T-helper 1 cell treated with Interleukin-12 subunit alpha and Interleukin-12 subunit beta and Interleukin-4 antibody, amounts not matched to agents 30 μg/mL and 1 μg/mL, for 36 hours (primary cell): ENCODE results near the gene GLTP.
"Not testable (repeated sequence)": the region's sequence is repeated elsewhere in the genome, so short reads cannot be mapped to it uniquely, and the experiment has no call there.

Source experiments
- H3K27ac Mint-ChIP-seq: one replicate; pipeline ENCODE4 v1.8.0; 2021; ENCODE audit warnings: mild to moderate bottlenecking, mixed read lengths
- H3K27me3 Mint-ChIP-seq: one replicate; pipeline ENCODE4 v1.8.0; 2021; ENCODE audit warnings: low read depth, mixed read lengths
- H3K36me3 Mint-ChIP-seq: one replicate; pipeline ENCODE4 v1.8.0; 2021; ENCODE audit warnings: low read depth, mixed read lengths
- H3K4me1 Mint-ChIP-seq: one replicate; pipeline ENCODE4 v1.8.0; 2021; ENCODE audit warnings: low read depth, mixed read lengths
- H3K4me3 Mint-ChIP-seq: one replicate; pipeline ENCODE4 v1.8.0; 2021; ENCODE audit warnings: mild to moderate bottlenecking, moderate library complexity, mixed read lengths
- H3K9me3 Mint-ChIP-seq: one replicate; pipeline ENCODE4 v1.8.0; 2021; ENCODE audit warnings: mixed read lengths

GLTP gene, protein sequence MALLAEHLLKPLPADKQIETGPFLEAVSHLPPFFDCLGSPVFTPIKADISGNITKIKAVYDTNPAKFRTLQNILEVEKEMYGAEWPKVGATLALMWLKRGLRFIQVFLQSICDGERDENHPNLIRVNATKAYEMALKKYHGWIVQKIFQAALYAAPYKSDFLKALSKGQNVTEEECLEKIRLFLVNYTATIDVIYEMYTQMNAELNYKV

DNA sequence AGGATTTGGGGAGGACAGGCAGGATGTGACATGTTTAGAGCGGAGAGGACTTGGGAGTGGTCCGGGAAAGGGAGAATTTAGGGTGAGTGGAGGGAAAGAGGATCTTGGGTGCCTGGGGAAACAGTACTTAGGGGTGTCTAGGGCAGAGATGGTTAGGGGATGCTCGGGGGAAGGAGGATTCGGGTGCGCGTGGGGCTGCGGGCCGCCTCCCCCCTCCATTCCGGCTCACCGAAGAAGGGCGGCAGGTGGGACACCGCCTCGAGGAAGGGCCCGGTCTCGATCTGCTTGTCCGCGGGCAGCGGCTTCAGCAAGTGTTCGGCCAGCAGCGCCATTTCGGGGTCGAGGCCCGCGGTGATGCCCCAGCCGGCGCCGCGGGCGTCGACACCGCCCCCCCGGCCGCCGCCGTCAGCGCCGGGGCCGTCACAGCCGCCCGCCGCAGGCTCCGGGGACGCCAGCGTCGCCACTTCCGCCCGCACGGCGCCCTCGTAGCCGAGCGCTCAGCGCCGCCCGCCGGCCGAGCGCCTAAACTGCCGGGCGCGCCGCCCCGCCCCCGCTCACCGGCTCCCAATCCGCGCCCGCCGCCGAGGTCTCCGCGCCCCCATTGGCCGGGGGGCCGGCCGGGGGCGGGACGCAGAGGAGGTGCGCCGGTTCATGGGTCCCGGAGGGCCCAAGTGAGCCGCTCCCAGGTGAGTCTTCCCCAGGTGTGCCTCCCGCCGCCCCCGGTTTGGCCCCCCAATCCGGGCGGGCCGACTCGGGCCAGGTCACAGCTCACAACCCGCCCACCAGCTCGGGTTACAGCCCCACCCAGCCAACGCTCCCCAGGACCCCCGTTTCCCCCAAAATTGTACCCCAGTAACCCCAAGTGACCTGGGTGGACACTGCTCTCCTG lies at the start of gene GLTP:
Gene GLTP (minus strand): TSS at position 499 of the 889 bp plus-strand sequence. CDS start 167 bp downstream, at position 332.
- Mint-ChIP-seq H3K27ac (peak within 1 kb of the TSS; percentile 89), H3K9me3 (no peaks in the 10 kb centered on the region), H3K27me3 (peaks cover 12% of the 10 kb centered on the region), H3K4me3 (peak within 1 kb of the TSS; percentile 97), H3K36me3 (no peaks in the 10 kb centered on the region), H3K4me1 (peaks cover 36% of the 10 kb centered on the region)

DNA sequence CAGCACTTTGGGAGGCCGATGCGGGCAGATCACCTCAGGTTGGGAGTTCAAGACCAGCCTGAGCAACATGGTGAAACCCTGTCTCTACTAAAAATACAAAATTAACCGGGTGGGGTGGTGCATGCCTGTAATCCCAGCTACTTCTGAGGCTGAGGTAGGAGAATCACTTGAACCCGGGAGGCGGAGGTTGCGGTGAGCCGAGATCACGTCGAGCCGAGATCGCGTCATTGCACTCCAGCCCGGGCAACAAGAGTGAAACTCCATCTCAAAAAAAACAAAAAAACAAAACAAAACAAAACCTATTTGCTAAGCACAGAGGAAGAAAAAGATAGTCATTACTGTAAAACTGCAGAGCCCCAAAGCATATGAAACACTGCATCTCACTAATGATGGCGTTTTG lies 49.0 kb upstream of the GLTP start:
- H3K36me3 Mint-ChIP-seq: peaks cover 39% of the 10 kb centered on the region
- H3K4me1 Mint-ChIP-seq, H3K27ac Mint-ChIP-seq, H3K9me3 Mint-ChIP-seq, H3K27me3 Mint-ChIP-seq, H3K4me3 Mint-ChIP-seq: not testable (repeated sequence)

DNA sequence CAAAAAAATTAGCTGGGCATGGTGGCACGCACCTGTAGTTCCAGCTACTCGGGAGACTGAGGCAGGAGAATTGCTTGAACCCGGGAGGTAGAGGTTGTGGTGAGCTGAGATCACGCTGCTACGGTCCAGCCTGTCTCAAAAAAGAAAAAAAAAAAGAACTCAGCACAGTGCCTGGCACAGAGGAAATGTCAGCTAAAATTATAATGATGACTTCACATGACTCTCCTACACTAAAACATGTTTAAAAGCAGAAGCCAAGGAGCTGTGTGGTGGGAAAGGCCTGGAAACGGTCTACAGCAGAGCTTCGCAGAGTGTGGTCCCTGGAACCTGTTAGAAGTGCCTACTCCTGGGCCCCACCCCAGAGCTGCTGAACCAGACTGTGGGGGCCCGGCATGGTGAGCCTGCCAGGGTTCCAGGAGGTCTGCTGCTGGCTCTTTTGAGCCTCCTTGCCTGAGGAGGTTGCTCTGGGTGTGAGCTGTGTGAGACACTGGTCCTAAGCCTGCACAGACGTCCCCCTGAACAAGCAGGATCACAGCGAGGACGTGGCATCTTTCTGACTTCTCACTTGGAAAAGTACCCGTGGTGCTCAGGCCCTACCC lies 47.8 kb upstream of the GLTP start:
- Mint-ChIP-seq H3K27me3 (no peaks in the 10 kb centered on the region), H3K27ac (no peak overlapping the region), H3K4me1 (no peaks in the 10 kb centered on the region), H3K36me3 (peaks cover 33% of the 10 kb centered on the region), H3K4me3 (no peak overlapping the region), H3K9me3 (no peaks in the 10 kb centered on the region)

DNA sequence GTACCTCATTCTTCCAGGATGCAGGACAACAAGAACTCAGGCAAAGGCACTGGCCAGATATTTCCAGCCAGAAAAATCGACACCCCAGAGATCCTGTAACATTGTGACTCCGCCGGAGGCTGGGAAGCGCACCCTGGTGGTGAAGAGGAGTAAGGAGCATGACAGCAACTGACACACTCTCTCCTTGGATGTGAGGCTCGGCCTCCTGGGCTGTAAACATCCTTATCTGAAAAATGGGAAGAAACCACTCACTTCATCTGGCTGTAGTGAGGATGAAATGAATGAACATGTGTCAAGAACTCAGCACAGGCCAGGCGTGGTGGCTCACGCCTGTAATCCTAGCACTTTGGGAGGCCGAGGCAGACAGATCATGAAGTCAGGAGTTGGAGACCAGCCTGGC lies 47.3 kb upstream of the GLTP start:
- no peaks in the 10 kb centered on the region for H3K9me3 Mint-ChIP-seq
- no peaks in the 10 kb centered on the region for H3K27me3 Mint-ChIP-seq
- H3K4me1 Mint-ChIP-seq: no peaks in the 10 kb centered on the region
- no peak overlapping the region for H3K27ac Mint-ChIP-seq
- peaks cover 29% of the 10 kb centered on the region for H3K36me3 Mint-ChIP-seq
- H3K4me3 Mint-ChIP-seq: no peak overlapping the region

DNA sequence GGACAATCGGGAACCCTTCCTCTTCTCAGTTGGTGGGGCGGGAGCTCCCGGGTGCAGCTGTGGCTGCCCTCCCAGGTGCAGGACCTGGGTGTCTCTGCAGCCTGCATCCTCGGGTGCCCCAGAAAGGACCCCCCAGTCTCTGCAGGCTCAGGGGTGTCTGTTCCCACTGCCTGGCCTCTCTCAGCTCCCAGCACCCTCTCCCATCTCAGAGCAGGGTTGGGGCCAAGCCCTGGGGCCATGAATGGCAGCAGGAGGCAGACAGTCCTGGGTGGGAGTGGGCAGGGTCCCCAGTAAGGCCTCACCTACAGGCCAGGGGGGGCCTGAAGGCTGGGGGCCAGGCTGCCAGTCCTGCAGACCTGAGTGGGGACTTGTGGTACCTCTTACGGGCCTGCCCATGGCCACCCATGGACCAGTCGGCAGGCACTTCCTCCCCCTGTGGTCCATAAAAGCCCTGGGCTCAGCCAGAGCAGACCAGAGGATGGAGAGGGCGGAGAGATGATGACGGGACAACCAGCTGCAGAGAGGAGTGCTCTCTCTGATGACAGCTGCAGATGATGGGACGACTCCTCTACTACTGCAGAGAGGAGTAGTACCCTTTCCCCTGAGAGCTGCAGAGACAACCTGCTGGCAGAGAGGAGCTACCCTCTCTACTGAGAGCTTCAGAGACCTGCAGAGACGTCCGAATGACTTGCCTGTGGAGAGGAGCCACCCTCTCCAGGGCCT lies 46.3 kb upstream of the GLTP start:
- no peak overlapping the region for H3K27ac Mint-ChIP-seq

DNA sequence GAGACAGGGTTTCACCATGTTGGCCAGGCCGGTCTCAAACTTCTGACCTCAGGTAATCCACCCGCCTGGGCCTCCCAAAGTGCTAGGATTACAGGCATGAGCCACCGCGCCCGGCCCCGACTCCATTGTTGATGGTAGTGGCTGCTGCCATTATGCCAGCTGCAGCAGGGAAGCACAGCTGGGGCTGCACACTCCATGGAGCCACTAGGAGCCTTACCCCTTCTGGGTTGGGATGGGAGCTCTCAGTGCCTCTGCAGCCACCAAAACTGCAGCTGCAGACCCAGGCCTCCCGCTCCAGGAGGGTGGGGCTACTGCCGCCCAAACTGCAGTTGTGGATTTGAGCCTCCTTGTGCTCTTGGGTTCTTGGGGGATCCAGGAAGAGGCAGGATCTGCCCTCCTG lies 45.7 kb upstream of the GLTP start:
- no peaks in the 10 kb centered on the region for H3K4me1 Mint-ChIP-seq
- H3K36me3 Mint-ChIP-seq: peaks cover 19% of the 10 kb centered on the region
- no peak overlapping the region for H3K4me3 Mint-ChIP-seq
- no peaks in the 10 kb centered on the region for H3K9me3 Mint-ChIP-seq
- no peaks in the 10 kb centered on the region for H3K27me3 Mint-ChIP-seq
- H3K27ac Mint-ChIP-seq: no peak overlapping the region

More for the DNA sequence above, 46.3 kb upstream of the GLTP start:
- no peaks in the 10 kb centered on the region for H3K9me3 Mint-ChIP-seq
- peaks cover 21% of the 10 kb centered on the region for H3K36me3 Mint-ChIP-seq
- H3K4me3 Mint-ChIP-seq: no peak overlapping the region
- no peaks in the 10 kb centered on the region for H3K4me1 Mint-ChIP-seq
- no peaks in the 10 kb centered on the region for H3K27me3 Mint-ChIP-seq

DNA sequence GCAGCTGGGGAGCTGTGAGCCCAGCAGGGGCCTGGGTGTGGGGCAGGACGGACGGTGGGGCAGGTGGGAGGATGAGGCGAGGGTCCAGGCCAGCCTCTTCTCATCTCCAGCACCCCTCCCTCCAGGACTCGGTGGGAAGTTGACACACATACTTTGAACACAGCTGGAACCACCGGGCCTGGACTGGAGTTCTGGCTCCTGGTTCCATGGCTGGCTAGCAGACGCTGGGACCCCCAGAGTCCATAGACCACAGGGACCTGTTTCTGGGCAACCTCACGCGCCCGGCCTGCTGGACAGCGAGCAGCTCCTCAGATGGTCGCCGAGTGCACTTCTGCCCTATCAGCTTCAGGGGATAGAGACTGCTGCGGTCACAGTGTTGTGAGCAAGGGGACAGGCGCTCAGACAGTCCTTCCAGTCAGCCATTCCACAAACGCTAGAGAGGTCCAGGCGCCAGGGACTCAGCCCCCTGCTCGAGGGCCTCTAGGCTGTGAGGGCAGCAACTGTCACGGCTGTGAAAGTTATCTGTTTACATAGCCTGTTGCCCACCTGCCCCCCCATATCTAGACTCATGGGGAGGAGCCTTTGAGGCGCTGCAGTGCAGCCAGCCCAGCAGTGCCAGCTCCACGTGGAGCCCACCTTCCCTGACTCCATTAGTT lies 45.0 kb upstream of the GLTP start:
- Mint-ChIP-seq H3K9me3 (no peaks in the 10 kb centered on the region), H3K27ac (no peak overlapping the region), H3K4me3 (no peak overlapping the region), H3K27me3 (no peaks in the 10 kb centered on the region), H3K4me1 (no peaks in the 10 kb centered on the region), H3K36me3 (peaks cover 25% of the 10 kb centered on the region)

DNA sequence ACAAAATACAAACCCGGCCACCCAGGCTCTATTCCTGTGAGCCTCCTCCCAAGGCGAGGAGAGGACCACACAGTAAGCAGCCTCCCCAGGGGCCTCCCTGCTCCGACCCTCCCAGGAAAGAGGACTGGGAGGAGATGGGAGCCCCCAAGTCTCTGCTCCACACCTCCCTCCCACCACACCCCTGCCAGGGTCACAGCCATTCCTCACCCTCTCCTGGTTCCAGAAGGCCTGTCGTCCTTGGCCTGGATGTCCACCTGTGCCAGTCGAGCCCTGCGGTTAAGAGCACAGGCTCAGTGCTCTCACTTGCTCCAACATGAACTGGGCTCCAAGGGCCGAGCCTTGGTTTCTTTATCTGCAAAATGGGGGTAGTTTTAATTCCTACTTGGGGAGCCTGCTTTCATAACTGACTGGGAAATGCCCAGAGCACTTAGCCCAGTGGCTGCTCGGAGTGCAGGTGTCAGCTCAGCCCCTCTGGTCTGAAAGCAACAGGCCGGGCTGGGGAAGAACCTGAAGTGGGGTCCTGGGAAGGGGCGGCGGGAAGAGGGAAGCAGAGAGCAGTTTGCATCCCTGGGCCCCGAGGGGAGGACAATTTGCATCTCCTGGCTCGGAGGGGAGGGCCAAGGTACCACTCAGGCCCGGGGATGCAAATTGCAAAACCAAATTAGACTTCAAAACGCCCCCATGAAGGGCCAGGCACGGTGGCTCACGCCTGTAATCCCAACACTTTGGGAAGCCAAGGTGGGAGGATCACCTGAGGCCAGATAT lies 43.3 kb upstream of the GLTP start:
- no peak overlapping the region for H3K4me3 Mint-ChIP-seq
- H3K27me3 Mint-ChIP-seq: no peaks in the 10 kb centered on the region
- no peaks in the 10 kb centered on the region for H3K4me1 Mint-ChIP-seq
- H3K27ac Mint-ChIP-seq: no peak overlapping the region
- H3K36me3 Mint-ChIP-seq: peaks cover 28% of the 10 kb centered on the region
- no peaks in the 10 kb centered on the region for H3K9me3 Mint-ChIP-seq

DNA sequence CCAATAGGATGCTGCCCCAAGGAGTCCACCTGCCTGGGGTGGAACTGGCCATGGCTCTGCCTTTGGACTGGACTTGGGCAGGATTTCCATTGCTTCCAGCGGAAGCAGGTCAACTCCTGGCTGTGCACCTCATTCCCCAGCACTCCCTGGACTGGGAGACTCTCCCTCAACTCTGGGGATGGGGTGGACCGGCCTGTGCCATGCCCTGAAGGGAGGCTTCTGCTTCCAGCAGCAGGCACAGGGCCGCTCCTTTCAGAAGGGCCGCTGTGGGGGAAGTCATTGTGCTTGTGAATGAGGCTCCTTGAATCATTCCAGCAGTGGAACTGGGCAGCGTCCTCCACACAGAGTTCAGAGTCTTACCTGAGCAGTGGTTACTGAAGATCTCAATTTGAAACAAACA lies 42.7 kb upstream of the GLTP start:
- peaks cover 29% of the 10 kb centered on the region for H3K36me3 Mint-ChIP-seq
- no peaks in the 10 kb centered on the region for H3K9me3 Mint-ChIP-seq
- H3K4me1 Mint-ChIP-seq: no peaks in the 10 kb centered on the region
- H3K4me3 Mint-ChIP-seq: no peak overlapping the region
- H3K27ac Mint-ChIP-seq: no peak overlapping the region
- H3K27me3 Mint-ChIP-seq: no peaks in the 10 kb centered on the region

DNA sequence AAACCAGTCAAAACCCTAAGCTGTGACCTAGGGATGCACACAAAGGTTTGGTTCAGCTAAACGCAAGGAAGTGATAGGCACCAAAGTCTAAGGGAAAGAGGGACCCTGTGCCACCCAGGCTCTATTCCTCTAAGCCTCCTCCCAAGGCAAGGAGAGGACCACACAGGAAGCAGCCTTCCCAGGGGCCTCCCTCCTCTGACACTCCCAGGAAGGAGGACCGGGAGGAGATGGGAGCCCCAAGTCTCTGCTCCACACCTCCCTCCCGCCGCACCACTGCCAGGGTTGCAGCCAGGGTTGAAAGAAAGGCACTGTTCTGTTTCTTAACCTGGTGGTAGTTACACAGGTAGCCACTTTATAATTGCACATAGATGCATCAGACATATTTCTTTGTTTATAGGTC lies 41.6 kb upstream of the GLTP start:
- no peak overlapping the region for H3K27ac Mint-ChIP-seq
- no peaks in the 10 kb centered on the region for H3K9me3 Mint-ChIP-seq
- H3K36me3 Mint-ChIP-seq: peaks cover 32% of the 10 kb centered on the region
- no peaks in the 10 kb centered on the region for H3K27me3 Mint-ChIP-seq
- H3K4me1 Mint-ChIP-seq: no peaks in the 10 kb centered on the region
- H3K4me3 Mint-ChIP-seq: no peak overlapping the region

DNA sequence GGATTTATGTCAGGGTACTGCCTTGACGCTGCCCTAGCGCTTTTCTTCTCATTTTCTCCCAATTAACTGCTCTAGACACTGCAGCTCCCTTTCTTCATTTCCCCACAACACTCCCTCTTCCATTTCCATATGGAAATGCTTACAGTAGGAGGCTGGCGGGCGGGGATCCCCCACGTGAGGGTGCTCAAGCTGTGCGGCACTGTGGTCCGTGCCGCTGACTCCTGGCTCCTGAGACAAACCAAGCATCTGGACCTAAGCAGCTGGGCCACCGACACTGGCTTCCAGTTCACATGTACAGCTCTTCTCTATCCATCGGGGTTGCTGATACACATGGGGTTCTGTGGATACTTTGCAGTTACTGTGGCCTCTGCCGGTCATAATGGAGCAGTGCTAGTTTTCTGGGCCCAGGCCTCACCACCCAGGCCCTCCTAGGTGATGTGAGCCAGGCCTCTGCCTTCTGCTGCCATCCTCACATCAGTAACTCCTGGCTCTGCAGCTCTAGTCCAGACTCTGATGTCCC lies 40.0 kb upstream of the GLTP start:
- H3K36me3 Mint-ChIP-seq: peaks cover 35% of the 10 kb centered on the region
- H3K27ac Mint-ChIP-seq: no peak overlapping the region
- H3K4me3 Mint-ChIP-seq: no peak overlapping the region
- H3K9me3 Mint-ChIP-seq: no peaks in the 10 kb centered on the region
- no peaks in the 10 kb centered on the region for H3K27me3 Mint-ChIP-seq
- H3K4me1 Mint-ChIP-seq: no peaks in the 10 kb centered on the region

DNA sequence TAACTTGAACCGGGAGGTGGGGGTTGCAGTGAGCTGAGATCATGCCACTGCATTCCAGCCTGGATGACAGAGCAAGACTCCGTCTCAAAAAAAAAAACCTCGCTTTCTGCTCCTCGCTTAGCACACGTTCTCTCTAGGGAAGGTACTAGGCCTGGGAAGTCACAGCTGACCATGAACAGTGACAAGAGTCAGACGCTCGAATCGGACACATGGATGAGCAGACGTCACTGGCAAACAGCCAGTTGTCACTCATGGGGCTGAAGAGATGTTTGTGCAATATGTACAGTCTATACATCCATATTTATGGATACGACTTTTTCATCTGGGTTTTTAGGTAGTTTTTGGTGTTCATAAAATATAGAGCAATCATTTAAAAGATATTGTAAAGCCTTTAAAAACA lies 39.1 kb upstream of the GLTP start:
- Mint-ChIP-seq H3K4me1 (no peaks in the 10 kb centered on the region), H3K4me3 (no peak overlapping the region), H3K9me3 (no peaks in the 10 kb centered on the region), H3K27ac (peak overlapping the region; percentile 15), H3K27me3 (no peaks in the 10 kb centered on the region), H3K36me3 (peaks cover 38% of the 10 kb centered on the region)

DNA sequence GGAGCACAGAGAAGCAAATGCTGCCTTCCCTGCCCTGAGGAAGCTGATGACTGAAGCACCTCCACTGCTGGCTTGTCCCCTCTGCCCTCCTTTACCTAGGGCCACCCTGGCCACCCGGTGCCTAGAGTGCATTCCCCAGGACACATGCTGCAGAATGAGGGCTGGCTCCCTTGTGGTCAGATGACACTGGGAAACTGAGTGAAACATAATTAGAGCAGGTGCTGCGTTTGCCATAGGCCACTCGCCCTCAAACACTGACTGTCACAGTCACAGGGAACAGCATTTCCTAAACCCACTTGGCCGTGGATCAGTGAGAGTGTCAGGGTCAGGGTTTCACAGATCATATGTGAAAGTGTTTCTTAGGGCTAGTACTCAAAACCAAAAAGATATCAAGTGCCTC lies 35.7 kb upstream of the GLTP start:
- Mint-ChIP-seq H3K27me3 (no peaks in the 10 kb centered on the region), H3K27ac (no peak overlapping the region), H3K9me3 (no peaks in the 10 kb centered on the region), H3K36me3 (peaks cover 47% of the 10 kb centered on the region), H3K4me1 (no peaks in the 10 kb centered on the region), H3K4me3 (no peak overlapping the region)
